ENCODE results near the gene IDI2. TPM values are rescaled to one million over a fixed set of nuclear protein-coding genes. Genes with fewer than 3 reads are reported as not detected.
"Not testable (repeated sequence)": the region's sequence is repeated elsewhere in the genome, so short reads cannot be mapped to it uniquely, and the experiment has no call there.

IDI2 gene
- total and polyA plus RNA-seq, 2 of the 13 experiments (the other 11 are each of a cell fraction or from before 2014, with no cell fraction given), result not detected

- not testable (repeated sequence) for BruUV-seq (replicated peaks)
- peak; percentile 39 for TF ChIP-seq RBM22 (optimal IDR thresholded peaks at IDR 0.05; ENCODE audit: low read length)
Measured at GRCh38 chr10:1009947-1010346, 15.7 kb downstream of the IDI2 start.

GRCh38 chr10:1009071-1009494, 16.6 kb downstream of the IDI2 start:
- H3K36me3 ChIP-seq (replicated peaks in 1 of 2; ENCODE audit: control insufficient read depth in 1 of 2, insufficient read depth in 2 of 2, low read length in 2 of 2), result peaks cover 41 to 90% of the 10 kb centered on the region in 2 experiments
- ChIA-PET POLR2A (no interaction called here), CTCF (ENCODE audit: low intra/inter-chr PET ratio, low total read pairs) (no interaction called here)
- H4K20me1 ChIP-seq (ENCODE audit: insufficient read depth, low read length), result no peaks in the 10 kb centered on the region; the same call in 1 of the 2 replicates
- H3K9me3 ChIP-seq (ENCODE audit: low read length), result no peaks in the 10 kb centered on the region
- DNase-seq (ENCODE audit: low spot score) (no peak), FAIRE-seq (no peak), ATAC-seq (no peak)
- H3K4me2 ChIP-seq (ENCODE audit: low read depth, low read length), result no peak overlapping the region
- H3K79me2 ChIP-seq (ENCODE audit: insufficient read depth, low read length), result no peaks in the 10 kb centered on the region
- no peaks in the 10 kb centered on the region for H3K27me3 ChIP-seq (ENCODE audit: control insufficient read depth in 1 of 2, insufficient read depth in 2 of 2, low read length in 2 of 2)
- H3K4me3 ChIP-seq (replicated peaks in 1 of 3; ENCODE audit: insufficient read depth in 1 of 3, low read depth in 2 of 3, low read length in 3 of 3), result no peak overlapping the region
- H3K27ac ChIP-seq (ENCODE audit: extremely low read length, insufficient read depth, low read length), result no peak overlapping the region
- H2AFZ ChIP-seq (ENCODE audit: low read length), result no peak overlapping the region
- no TSS peak for BruUV-seq (replicated peaks)
- H3K4me1 ChIP-seq (ENCODE audit: insufficient read depth, low read length), result no peaks in the 10 kb centered on the region
- no peak overlapping the region for H3K9ac ChIP-seq (ENCODE audit: insufficient read depth, low read depth, low read length)
- in situ Hi-C loops (cut with HindIII; ENCODE audit: extremely low pct_ligation_motif_present, low pct_unique_long_range_greater_than_20kb) (no loop called here), intact Hi-C loops (cut with micrococcal nuclease; ENCODE audit: unreplicated experiment) (no loop called here)
- 78% methylated on average over 4 of the region's 9 CpGs for WGBS (ENCODE audit: low lambda C conversion rate)
- no peak for TF ChIP-seq PAWR (CRISPR knock-in tag; IDR thresholded peaks at IDR 0.05; ENCODE audit: borderline replicate concordance)
- no peak for TF ChIP-seq JUND (CRISPR knock-in tag; IDR thresholded peaks at IDR 0.05)
- no peak for TF ChIP-seq KLF11 (CRISPR knock-in tag; IDR thresholded peaks at IDR 0.05)
- TF ChIP-seq ZNF883 (CRISPR knock-in tag; IDR thresholded peaks at IDR 0.05; ENCODE audit: not compliant biosample characterization), result no peak
- no peak for TF ChIP-seq ZNF564 (CRISPR knock-in tag; IDR thresholded peaks at IDR 0.05)
- TF ChIP-seq ZUFSP (CRISPR knock-in tag; IDR thresholded peaks at IDR 0.05; ENCODE audit: borderline replicate concordance), result no peak
- no peak for TF ChIP-seq TCF12 (IDR thresholded peaks at IDR 0.05)
- no peak for TF ChIP-seq TCF12 (CRISPR knock-in tag; IDR thresholded peaks at IDR 0.05)
- no peak for TF ChIP-seq ZNF674 (CRISPR knock-in tag; IDR thresholded peaks at IDR 0.05; ENCODE audit: low read depth)
- no peak for TF ChIP-seq RBAK (CRISPR knock-in tag; IDR thresholded peaks at IDR 0.05)
- TF ChIP-seq RBFOX2 (IDR thresholded peaks at IDR 0.05; ENCODE audit: low read depth, low read length), result no peak
- TF ChIP-seq GATA4 (IDR thresholded peaks at IDR 0.05; ENCODE audit: borderline replicate concordance, low read depth), result no peak
- TF ChIP-seq ZNF10 (CRISPR knock-in tag; IDR thresholded peaks at IDR 0.05; ENCODE audit: borderline replicate concordance, low read depth), result no peak
- TF ChIP-seq ZNF784 (CRISPR knock-in tag; IDR thresholded peaks at IDR 0.05; ENCODE audit: borderline replicate concordance), result no peak
- no peak for TF ChIP-seq THAP8 (CRISPR knock-in tag; IDR thresholded peaks at IDR 0.05; ENCODE audit: borderline replicate concordance)
- TF ChIP-seq ZFY (CRISPR knock-in tag; IDR thresholded peaks at IDR 0.05), result no peak

More at GRCh38 chr10:1009947-1010346, 15.7 kb downstream of the IDI2 start:
- H3K9me3 ChIP-seq (ENCODE audit: low read length); in situ Hi-C loops (cut with HindIII; ENCODE audit: extremely low pct_ligation_motif_present, low pct_unique_long_range_greater_than_20kb); H3K27ac ChIP-seq (ENCODE audit: extremely low read length, insufficient read depth, low read length); DNase-seq (ENCODE audit: low spot score); H3K27me3 ChIP-seq (ENCODE audit: control insufficient read depth in 1 of 2, insufficient read depth in 2 of 2, low read length in 2 of 2); H3K9ac ChIP-seq (ENCODE audit: insufficient read depth, low read depth, low read length); H2AFZ ChIP-seq (ENCODE audit: low read length); H4K20me1 ChIP-seq (ENCODE audit: insufficient read depth, low read length); intact Hi-C loops (cut with micrococcal nuclease; ENCODE audit: unreplicated experiment); CTCF ChIA-PET (ENCODE audit: low intra/inter-chr PET ratio, low total read pairs); FAIRE-seq; ATAC-seq; H3K4me3 ChIP-seq (replicated peaks in 1 of 3; ENCODE audit: insufficient read depth in 1 of 3, low read depth in 2 of 3, low read length in 3 of 3); H3K4me2 ChIP-seq (ENCODE audit: low read depth, low read length); H3K79me2 ChIP-seq (ENCODE audit: insufficient read depth, low read length); POLR2A ChIA-PET; H3K4me1 ChIP-seq (ENCODE audit: insufficient read depth, low read length): not testable (repeated sequence)
- peaks cover 36 to 90% of the 10 kb centered on the region in 2 experiments for H3K36me3 ChIP-seq (replicated peaks in 1 of 2; ENCODE audit: control insufficient read depth in 1 of 2, insufficient read depth in 2 of 2, low read length in 2 of 2)
- 96% methylated on average over 8 of the region's 8 CpGs for WGBS (ENCODE audit: low lambda C conversion rate)
